GM21526 (cell line): ENCODE results near the gene AK1.
"Not testable (repeated sequence)": the region's sequence is repeated elsewhere in the genome, so short reads cannot be mapped to it uniquely, and the experiment has no call there.

Experiments used
- ATAC-seq: cut with Tn5 transposase; IDR thresholded peaks from one replicate; pipeline ENCODE4 v1.9.1; 2021; ENCODE audit warnings: moderate library complexity; ENCODE audit not compliant: unreplicated experiment, low FRiP score

The AK1 gene

GRCh38 chr9:127870153-127870491, 7.4 kb downstream of the AK1 start:
- not testable (repeated sequence) for ATAC-seq

- ATAC-seq = peak; percentile 54
Measured at GRCh38 chr9:127869310-127870152, 7.9 kb downstream of the AK1 start.

GRCh38 chr9:127868278-127868902, 9.1 kb downstream of the AK1 start:
- no peak for ATAC-seq

- no peak for ATAC-seq
Measured at GRCh38 chr9:127867356-127868277, 9.9 kb downstream of the AK1 start.

GRCh38 chr9:127866535-127866934, 10.9 kb downstream of the AK1 start:
- ATAC-seq = no peak

GRCh38 chr9:127865645-127866464, 11.6 kb downstream of the AK1 start:
- no peak for ATAC-seq

- ATAC-seq = no peak
Measured at GRCh38 chr9:127863191-127863621, 14.3 kb downstream of the AK1 start.

GRCh38 chr9:127862075-127863011, 15.1 kb downstream of the AK1 start:
- no peak for ATAC-seq

- ATAC-seq = no peak
Measured at GRCh38 chr9:127860779-127861178, 16.7 kb downstream of the AK1 start.

- no peak for ATAC-seq
Measured at GRCh38 chr9:127860260-127860659, 17.2 kb downstream of the AK1 start.

GRCh38 chr9:127858041-127858512, 19.4 kb downstream of the AK1 start:
- ATAC-seq = no peak

GRCh38 chr9:127857278-127857677, 20.2 kb downstream of the AK1 start:
- no peak for ATAC-seq

- ATAC-seq = no peak
Measured at GRCh38 chr9:127856729-127857116, 20.8 kb downstream of the AK1 start.

GRCh38 chr9:127856094-127856728, 21.3 kb downstream of the AK1 start:
- ATAC-seq = no peak

GRCh38 chr9:127855522-127855921, 22.0 kb downstream of the AK1 start:
- no peak for ATAC-seq

GRCh38 chr9:127854960-127855359, 22.5 kb downstream of the AK1 start:
- ATAC-seq = no peak

- no peak for ATAC-seq
Measured at GRCh38 chr9:127854184-127854806, 23.2 kb downstream of the AK1 start, which contains the start of gene ENG. Gene ENG (minus strand): TSS chr9:127854658. CDS start chr9:127854355, 303 bp downstream.
